Measurements from ENCODE around the gene NKRF.

Gene NKRF

DNA sequence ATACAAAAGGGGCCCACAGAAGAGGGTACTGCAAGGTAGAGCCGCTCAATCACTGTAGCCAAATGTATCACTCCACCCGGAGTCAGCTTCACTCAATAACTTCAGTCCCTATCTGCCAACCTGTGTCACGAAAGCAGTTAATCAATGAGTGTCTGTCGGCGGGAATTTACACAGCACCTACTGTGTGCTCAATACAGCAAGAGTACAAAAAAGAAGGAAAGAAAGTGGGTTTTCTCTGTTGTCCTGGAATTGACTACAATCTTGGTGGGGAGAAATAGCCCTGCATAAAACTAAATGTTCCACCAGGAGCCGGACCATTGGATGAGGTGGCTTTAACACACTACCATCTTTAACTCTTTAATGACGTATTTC lies 780 bp upstream of the NKRF start:
- no peak for DNase-seq

DNA sequence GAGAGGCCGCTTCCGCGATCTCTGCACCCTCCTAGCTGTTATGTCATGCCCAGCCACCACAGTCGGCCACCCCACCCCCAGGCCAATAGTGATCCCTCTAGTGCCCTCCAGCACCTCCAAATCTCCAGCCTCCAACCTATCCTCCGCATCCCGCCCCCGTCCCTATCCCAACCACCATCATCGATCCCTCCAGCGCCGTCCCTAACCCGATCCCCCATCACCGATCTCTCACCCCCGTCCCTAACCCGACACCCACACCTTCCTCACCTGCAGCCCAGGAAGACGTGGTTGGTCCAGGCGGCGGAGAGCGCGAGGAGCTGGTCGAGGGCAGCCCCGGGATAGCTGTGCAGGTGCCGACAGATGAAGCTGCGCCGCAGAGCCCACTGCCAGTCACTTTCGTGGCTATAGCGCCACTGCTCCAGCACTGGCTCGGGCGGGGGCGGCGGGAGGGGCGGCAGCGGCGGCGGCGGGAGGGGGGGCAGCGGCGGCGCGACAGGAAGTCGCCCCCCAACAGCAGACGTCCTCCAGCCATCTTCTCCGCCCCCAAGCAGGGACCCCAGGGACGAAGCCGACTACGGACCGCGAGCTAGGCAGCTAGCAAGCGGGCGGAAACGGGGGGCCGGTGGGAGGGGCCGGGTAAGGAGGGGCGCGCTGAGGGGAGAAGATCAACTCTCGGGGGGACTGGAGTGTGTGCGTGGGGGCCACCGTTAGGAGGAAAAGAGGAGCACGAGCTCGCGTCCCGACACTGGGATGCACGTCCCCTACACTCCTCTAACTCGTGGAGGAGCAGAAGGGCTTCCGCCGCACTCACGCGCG lies 552 bp downstream of the NKRF start:
- DNase-seq: peak; percentile 54

DNA sequence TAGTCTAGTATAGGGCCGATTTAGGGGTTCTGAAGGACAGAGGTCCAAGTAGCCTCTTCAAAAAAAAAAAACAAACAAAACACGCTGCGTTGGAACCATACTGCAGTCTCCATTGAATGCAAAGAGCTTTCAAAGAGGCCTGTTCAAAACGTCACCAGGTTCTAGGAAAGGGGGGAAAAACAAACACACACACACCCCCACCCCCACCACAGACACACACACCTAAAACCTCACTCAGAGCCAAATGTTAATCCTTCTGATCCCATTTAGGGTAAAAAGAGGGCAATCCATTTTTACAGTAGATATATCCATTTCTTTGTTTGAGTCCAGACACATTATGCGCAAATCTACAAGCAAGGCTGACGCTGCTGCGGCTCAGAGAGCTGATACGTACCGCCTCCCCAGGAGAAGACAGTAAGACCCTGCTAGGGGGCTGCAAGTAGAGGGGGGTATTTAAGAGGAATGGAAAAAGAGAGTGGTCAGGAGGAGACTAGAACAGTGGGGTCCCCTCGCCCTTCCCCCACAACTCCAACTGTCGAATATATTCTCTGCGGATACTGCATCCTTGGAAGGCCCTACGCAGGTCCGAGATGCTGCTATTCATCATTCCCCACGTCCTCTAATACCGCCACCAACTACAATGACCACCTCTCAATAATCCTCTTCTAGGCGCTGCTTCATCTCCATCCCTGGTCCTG lies 1.3 kb downstream of the NKRF start:
- peak; percentile 37 for DNase-seq

DNA sequence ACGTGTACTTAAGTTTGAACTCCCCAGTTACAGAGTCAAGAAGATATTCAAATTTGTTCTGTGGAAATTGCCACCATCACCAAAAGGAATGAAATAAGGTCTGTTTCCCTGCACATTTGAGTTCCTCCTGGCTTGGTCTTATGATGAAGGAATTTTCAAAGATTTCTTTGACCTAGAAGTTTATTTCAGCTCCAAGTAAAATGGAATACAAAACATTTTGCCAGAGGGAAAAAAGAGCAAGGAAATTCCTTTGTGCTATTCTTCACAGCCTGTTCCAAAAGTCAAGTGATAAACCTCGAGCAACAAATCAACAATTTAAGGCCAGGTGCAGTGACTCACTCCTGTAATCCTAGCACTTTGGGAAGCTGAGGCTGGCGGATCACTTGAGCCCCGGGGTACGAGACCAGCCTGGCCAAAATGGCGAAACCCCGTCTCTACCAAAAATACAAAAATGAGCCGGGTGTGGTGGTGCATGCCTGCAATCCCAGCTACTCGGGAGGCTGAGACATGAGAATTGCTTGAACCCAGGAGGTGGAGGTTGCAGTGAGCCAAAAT lies 3.4 kb downstream of the NKRF start:
- DNase-seq: no peak

DNA sequence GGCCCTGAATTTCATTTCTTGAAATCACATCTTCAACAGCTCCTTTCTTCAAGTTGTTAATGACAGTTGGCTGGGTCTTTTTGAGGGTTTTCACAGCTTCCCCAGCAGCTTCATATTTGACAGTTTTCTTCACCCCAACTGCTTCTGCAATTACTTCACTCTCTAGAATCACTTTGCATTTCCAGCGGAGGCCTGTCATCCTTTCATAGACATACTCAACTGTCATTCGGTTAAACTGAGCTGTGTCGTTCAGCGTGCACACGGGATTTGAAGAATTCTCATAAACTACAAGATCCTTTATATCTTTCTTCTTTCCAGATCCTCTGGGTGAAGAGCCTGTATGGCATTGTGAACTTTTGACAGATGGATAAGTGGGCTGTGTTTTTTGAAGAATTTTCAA lies 16.4 kb downstream of the NKRF start:
- DNase-seq: no peak

DNA sequence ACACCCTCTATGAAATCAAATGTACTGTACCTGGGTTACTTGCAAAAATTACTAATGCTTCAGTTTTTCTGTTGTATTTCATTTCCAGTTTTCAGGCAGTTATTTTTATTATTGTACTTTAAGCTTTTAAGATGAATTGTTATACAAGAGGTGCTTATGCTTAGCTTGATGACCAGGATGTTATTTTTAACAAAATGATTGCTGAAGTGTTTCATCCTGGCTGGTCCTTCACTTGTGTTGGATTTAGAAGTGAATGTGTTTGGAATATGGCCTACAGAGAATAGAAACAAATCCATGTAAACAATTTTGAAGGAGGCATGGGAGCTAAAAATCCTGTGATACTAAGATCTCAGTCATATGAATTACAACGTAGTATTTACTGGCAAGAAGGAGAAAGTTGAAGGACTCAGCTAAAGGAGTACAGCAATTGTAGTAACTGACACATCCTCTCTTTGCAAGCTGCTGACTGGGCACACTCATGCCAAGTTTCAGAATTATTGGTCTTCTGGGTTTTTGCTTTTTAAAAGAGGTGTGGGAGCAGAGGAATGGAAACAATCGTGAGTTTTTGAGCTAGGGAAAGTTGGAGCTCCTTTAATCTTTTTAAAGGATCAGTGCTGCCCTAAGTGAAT lies 22.7 kb downstream of the NKRF start:
- no peak for DNase-seq

DNA sequence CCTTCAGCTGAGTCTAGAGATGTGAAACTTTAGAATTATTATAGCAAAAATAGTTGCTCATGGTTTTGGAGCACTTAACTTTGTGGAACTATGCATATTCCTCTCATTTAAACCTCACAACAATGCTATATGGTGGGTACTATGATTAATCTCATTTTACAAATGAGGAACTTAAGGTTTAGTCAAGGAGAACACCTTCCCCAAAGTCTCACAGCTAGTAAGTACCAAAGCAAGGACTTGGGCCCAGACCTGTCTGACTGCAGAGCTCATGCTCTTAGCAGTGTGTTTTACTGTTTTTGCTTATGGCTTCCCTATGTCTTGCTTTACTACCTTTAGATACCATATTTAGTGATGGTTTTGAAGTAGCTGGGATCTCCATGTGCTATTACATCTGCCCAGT lies 26.8 kb downstream of the NKRF start:
- no peak for DNase-seq

DNA sequence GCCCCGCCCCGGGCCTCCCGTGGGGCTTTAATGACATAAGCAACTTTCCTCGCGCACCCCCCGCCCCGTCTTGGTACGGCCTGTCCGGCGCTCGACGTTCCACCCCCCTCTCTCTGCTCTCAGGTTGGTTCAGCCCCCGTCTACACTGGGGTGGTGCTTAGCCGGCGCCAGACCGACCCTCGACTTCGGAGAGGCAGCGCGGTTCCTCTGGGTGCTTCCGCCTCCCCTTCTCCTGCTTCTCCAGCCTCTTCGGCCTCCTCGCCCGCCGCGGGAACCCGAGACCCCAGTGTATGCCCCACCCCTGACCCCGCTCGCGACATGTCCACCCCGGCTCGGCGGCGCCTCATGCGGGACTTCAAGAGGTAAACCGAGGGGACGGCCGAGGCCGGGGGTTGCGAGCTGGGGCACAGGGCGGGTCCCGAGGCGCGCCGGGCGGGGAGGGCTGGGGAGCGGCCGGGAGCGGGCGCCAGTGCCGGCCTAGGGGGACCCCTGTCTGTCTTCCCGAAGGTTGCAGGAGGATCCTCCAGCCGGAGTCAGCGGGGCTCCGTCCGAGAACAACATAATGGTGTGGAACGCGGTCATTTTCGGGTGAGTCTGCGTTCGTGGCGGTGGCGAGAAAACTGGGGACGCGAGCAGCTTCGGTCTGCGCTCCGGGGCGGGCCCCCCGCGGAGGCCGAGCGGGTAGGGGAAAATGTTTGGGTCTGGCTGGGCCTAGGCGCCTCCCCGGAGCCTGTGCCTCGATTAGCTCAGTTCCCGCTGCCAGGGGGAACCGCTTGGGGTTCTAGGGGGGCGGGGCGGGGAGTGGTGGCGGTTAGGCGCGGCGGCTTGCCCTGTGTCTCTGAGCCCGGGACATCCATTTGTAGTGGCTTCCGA lies 31.6 kb downstream of the NKRF start, which contains the start of gene UBE2A:
UBE2A (plus strand) TSS at position 170 of the 873 bp plus-strand sequence; CDS start at position 319, 149 bp downstream.
- DNase-seq: peak; percentile 95

DNA sequence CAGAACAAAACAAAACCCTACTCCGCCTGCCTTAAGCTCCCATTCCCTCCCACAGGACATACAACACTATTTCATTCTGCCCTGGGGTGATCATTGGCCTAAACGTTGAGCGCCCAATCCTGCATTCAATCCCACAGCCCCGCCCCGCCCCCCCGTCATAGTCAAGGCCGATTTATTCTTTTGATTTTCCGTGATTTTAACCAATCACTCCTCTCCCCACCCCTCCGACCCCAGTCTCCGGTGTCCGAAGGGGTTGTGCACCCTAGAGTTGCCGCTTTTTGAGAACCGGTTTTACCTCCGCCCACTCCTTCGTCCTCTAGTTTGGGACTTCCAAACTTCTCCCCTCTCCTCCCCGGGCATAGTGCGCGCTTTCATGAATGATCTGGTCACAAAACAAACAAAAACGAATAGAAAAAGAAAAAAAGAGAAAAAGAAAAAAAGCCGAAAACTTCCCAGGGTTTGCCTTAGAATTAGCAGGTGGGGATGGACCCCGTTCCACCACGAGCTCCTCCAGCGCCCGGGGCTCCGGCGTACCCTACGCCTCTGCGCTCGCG lies 32.3 kb downstream of the NKRF start:
- no peak for DNase-seq

DNA sequence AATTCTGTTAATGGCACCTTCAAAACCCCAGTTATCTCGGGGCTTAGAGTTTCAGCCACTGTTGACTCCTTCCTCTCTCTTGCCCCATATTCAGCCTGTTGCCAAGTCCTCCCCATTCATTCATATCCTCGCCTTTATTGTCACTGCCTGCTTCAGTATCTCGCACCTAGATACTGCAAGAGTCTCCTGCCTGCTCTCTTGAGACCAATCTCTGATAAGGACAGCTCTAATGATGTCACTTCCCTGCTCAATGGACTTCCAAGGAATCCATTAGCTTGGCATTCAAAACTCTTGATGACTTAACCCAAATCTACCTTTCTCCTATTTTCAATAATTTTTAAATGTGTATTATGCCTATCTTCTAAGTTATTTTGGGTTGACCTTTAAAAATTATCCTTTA lies 33.0 kb downstream of the NKRF start:
- no peak for DNase-seq

DNA sequence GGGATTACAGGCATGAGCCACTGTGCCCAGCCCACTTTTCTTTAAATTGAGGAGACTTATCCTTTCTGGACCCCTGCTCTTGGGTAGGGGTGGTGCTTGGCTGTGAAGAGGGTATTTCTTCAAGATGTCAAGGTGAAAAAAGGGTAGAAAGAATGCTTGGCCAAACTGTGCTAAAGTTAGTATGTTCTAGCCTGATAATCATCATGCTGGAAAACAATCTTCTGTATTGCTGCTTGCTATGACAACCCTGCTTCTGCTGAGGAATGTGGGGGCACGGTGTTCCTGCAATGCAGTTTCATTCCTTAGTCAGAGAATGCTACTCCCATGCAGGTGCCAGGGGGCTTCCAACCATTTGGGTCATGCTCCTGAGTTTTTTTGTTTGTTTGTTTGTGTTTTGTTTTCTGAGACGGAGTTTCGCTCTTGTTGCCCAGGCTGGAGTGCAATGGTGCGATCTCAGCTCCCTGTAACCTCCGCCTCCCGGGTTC lies 35.8 kb downstream of the NKRF start:
- no peak for DNase-seq

DNA sequence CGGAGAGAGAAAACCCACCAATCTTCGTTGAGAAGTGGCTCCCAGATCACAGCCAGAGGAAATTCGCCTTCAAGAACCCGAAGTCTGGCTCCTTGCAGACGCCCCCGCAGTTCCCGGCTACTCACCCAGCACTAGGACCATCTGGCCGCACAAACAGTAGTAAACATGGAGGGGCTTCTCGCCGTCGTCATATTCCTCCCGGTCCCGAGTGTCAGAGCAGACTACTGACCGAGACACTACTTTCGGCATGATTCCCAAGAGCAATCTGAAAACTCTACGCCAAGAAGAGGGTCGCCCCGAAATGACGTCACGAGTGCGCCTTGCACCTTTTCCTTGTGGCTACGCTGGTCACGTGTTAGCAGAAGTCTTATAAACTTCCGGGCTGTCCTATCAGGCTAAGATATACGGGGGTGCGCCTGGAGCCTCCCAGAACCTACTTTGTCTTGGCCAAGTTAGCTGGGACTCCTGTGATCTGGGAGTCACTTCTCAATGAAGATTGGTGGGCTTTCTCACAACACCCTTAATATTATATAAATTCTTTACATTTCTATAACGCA lies 41.0 kb downstream of the NKRF start, which contains the start of gene STEEP1:
STEEP1 (minus strand) TSS at position 303 of the 557 bp plus-strand sequence; CDS start at position 249, 54 bp downstream.
- peak; percentile 96 for DNase-seq

DNA sequence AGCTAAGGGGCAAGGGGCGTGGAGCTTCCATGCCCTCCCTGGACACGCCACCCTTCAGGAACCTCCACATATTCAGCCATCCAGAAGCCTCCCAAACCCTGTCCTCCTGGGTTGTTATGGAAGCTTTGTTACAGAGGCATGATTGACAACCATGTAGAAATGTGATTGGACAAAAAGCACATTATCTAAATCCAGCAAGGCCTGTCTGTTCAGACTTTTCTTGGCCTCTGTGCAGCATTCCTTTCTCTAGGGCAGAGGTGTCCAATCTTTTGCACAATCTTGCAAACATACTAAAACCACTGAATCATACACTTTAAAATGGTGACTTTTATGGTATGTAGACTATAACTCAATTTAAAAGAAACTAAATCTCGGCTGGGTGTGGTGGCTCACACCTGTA lies 53.7 kb downstream of the NKRF start:
- DNase-seq: no peak

DNA sequence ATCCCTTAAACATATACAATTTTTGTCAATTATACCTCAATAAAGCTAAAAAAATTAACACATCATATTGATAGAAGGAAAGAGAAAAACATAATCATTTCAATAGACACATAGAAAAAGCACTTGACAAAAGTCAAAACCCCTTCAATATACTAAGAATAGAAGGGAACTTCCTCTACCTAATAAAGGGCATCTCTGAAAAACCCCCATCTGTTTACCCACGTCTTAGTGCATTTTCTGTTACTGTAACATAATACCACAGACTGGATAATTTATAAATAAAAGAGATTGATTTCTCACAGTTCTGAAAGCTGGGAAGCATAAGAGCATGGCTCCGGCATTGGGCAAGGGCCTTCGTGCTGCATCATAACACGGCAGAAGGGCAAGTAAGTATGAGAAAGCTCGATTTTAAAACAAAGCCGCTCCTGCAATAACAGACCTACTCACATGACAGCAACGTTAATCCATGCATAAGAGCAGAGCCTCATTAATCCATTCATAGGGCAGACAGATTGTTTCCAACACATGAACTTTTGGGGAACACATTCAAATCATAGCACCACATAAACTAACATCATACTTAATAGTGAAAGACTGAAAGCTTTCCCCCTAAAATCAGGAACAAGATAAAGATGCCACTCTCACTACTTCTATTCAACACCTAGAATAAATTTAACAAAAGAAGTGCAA lies 56.8 kb downstream of the NKRF start:
- DNase-seq: no peak

DNA sequence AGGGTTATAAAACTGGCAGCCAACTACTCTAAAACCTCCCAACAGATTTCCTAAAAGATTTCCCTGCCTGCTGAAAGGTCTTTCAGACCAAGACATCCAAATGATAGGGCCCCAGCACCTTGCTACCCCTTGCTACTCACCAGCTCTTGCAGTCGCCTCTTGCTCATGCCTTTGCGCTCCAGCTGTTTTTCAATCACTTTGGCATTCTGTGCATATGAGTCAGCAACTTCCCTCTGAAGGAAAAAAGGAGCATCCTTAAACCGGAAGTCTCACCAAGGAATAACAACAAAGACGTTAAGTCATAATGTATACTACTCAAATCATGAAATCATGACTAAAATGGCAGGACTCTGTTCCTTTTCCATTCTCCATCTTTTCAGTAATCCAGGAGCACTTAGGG lies 65.0 kb downstream of the NKRF start:
- no peak for DNase-seq

DNA sequence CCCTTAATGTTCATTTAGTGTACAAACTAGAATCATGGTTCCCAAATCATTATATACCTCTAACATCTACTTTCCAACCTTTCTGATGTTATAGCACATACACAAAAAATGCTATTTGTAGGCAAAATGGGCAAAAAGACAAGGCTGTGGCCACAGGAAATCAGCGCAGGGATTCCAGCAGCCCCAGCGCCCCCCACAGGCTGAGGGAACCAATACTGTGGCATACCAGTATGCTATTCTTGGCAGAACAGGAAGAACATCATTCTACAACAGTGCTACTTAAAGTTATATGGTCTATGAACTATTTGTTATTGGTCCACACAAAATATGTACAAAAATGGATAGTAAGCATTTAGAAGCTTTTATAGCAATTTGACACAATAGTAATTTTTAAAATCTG lies 66.4 kb downstream of the NKRF start:
- no peak for DNase-seq
